Endometrium (tissue), 2 donors: Measurements from ENCODE around the gene MYO19.
"Not testable (repeated sequence)": the region's sequence is repeated elsewhere in the genome, so short reads cannot be mapped to it uniquely, and the experiment has no call there.

Experiments used
- FAIRE-seq: peaks from 2 replicates; lab custom pipeline; 2012; peaks lifted over from hg19 to GRCh38; lab: Jason Lieb, UNC
- donor health status: control.
- donor health status: control.

Gene MYO19

GRCh38 chr17:36463916-36464764 is 70.5 kb downstream of the MYO19 start:
- FAIRE-seq: no peak

- no peak for FAIRE-seq
These were observed 73.1 kb downstream of the MYO19 start for GRCh38 chr17:36461330-36462110.

- no peak for FAIRE-seq
These were observed 74.3 kb downstream of the MYO19 start for GRCh38 chr17:36460265-36460937.

GRCh38 chr17:36459601-36460000 is 75.1 kb downstream of the MYO19 start:
- no peak for FAIRE-seq

- no peak for FAIRE-seq
These were observed 75.6 kb downstream of the MYO19 start for GRCh38 chr17:36459045-36459444.

GRCh38 chr17:36457701-36458100 is 77.0 kb downstream of the MYO19 start:
- FAIRE-seq: not testable (repeated sequence)

- not testable (repeated sequence) for FAIRE-seq
These were observed 81.8 kb downstream of the MYO19 start for GRCh38 chr17:36452888-36453287.

- not testable (repeated sequence) for FAIRE-seq
These were observed 84.7 kb downstream of the MYO19 start for GRCh38 chr17:36449997-36450396.
